Suprapubic skin (tissue), 4 donors: Measurements from ENCODE around the gene TEX261. TPM values are rescaled to one million over a fixed set of nuclear protein-coding genes. Genes with fewer than 3 reads are reported as not detected.
A peak's percentile ranks its signal among the peaks of the same experiment; 100 is the strongest.
"Not testable (repeated sequence)": the region's sequence is repeated elsewhere in the genome, so short reads cannot be mapped to it uniquely, and the experiment has no call there.

ENCODE experiments used
- DNase-seq, 2 donors: peaks; one replicate each; pipeline ENCODE4 v3.0.0-alpha.2; 2019; ENCODE audit warnings: low spot score in 2 of 2
- H3K27ac ChIP-seq: fragments of 200-600 bp; sonication (generic); one replicate; pipeline ENCODE4 v1.5.1; 2019
- H3K27me3 ChIP-seq: fragments of 200-600 bp; sonication (generic); one replicate; pipeline ENCODE4 v1.5.1; 2019
- H3K36me3 ChIP-seq: fragments of 200-600 bp; sonication (generic); one replicate; pipeline ENCODE4 v1.5.1; 2019
- H3K4me1 ChIP-seq: fragments of 200-600 bp; sonication (generic); one replicate; pipeline ENCODE4 v1.5.1; 2019
- H3K4me3 ChIP-seq: fragments of 200-600 bp; sonication (generic); one replicate; pipeline ENCODE4 v1.5.1; 2019; ENCODE audit warnings: mild to moderate bottlenecking
- H3K9me3 ChIP-seq: fragments of 200-600 bp; sonication (generic); one replicate; pipeline ENCODE4 v1.5.1; 2019
- CTCF ChIP-seq, 2 donors: fragments of 200-600 bp in 1 of 2; fragments of 450-650 bp in 1 of 2; sonication (generic) in 1 of 2; IDR thresholded peaks; one replicate each; pipeline ENCODE4 v1.5.1; 2016 to 2019; ENCODE audit warnings: antibody characterized with exemption in 2 of 2, mild to moderate bottlenecking in 1 of 2, moderate library complexity in 1 of 2
- EP300 ChIP-seq: sonication (generic); formaldehyde crosslinking; IDR thresholded peaks from one replicate; pipeline ENCODE4 v1.6.1; 2017; ENCODE audit warnings: antibody characterized with exemption
- POLR2A ChIP-seq, 2 donors: fragments of 450-650 bp; IDR thresholded peaks; one replicate each; pipeline ENCODE4 v1.6.1; 2017; ENCODE audit warnings: antibody characterized with exemption in 2 of 2, mild to moderate bottlenecking in 2 of 2, moderate library complexity in 2 of 2
- POLR2AphosphoS5 ChIP-seq, 3 donors: sonication (generic); formaldehyde crosslinking; IDR thresholded peaks; one replicate each; pipeline ENCODE4 v1.6.1; 2017; ENCODE audit warnings: antibody characterized with exemption in 3 of 3
- WGBS: methylation state at CpG from one replicate; pipeline ENCODE4 v1.1.5; 2018; 5-methylcytosine and 5-hydroxymethylcytosine counted together
- total RNA-seq, 4 donors: library from RNA; depleted of rRNA; stranded (reverse); fragments of >200 nt; gene quantifications; one replicate each; pipeline ENCODE4 v1.1.0, GENCODE V29; 2016

TEX261 gene
- total RNA-seq, 4 donors from 2014 or later: 19.7 to 31.0 (median 26.8) TPM

GRCh38 chr2:71001592-71001927 is 6.9 kb upstream of the TEX261 start:
- no peaks in the 10 kb centered on the region for H3K36me3 ChIP-seq
- H3K9me3 ChIP-seq: no peaks in the 10 kb centered on the region
- H3K4me1 ChIP-seq: peaks cover 7% of the 10 kb centered on the region
- no peak for TF ChIP-seq EP300
- no peak for TF ChIP-seq POLR2A (IDR thresholded peaks at IDR 0.05)
- TF ChIP-seq POLR2AphosphoS5 (IDR thresholded peaks at IDR 0.05): no peak
- no peak for TF ChIP-seq CTCF (IDR thresholded peaks at IDR 0.05)
- no peak for DNase-seq
- WGBS: 79% methylated on average over 5 of the region's 5 CpGs
- no peak overlapping the region for H3K27ac ChIP-seq
- H3K27me3 ChIP-seq: no peaks in the 10 kb centered on the region
- no peak overlapping the region for H3K4me3 ChIP-seq

- Histone ChIP-seq H3K4me1 (peaks cover 7% of the 10 kb centered on the region), H3K27ac (no peak overlapping the region), H3K36me3 (no peaks in the 10 kb centered on the region), H3K9me3 (no peaks in the 10 kb centered on the region), H3K27me3 (no peaks in the 10 kb centered on the region), H3K4me3 (peak overlapping the region; percentile 24)
- DNase-seq: peak in 1 of 2 donors; percentile 85
- 26% methylated on average over 21 of the region's 21 CpGs for WGBS
- TF ChIP-seq POLR2A (IDR thresholded peaks at IDR 0.05) (no peak), CTCF (IDR thresholded peaks at IDR 0.05) (peak; percentile 70 to 95), EP300 (no peak), POLR2AphosphoS5 (IDR thresholded peaks at IDR 0.05) (no peak)
Measured at GRCh38 chr2:71000780-71001591, 6.3 kb upstream of the TEX261 start.

GRCh38 chr2:70999931-71000330 is 5.3 kb upstream of the TEX261 start:
- H3K36me3 ChIP-seq, H3K4me3 ChIP-seq, H3K27me3 ChIP-seq, H3K9me3 ChIP-seq, H3K27ac ChIP-seq: not testable (repeated sequence)
- 95% methylated on average over 10 of the region's 10 CpGs for WGBS
- peak in 1 of 2 donors; percentile 28 for DNase-seq
- H3K4me1 ChIP-seq: peaks cover 12% of the 10 kb centered on the region

- peak in 1 of 2 donors; percentile 38 for DNase-seq
- no peak for TF ChIP-seq POLR2AphosphoS5 (IDR thresholded peaks at IDR 0.05)
- no peak for TF ChIP-seq EP300
- TF ChIP-seq POLR2A (IDR thresholded peaks at IDR 0.05): no peak
- Histone ChIP-seq H3K4me3 (no peak overlapping the region), H3K4me1 (peaks cover 12% of the 10 kb centered on the region), H3K27me3 (no peaks in the 10 kb centered on the region), H3K9me3 (no peaks in the 10 kb centered on the region), H3K36me3 (no peaks in the 10 kb centered on the region), H3K27ac (no peak overlapping the region)
- WGBS: 76% methylated on average over 2 of the region's 2 CpGs
Measured at GRCh38 chr2:70999362-70999761, 4.7 kb upstream of the TEX261 start.

GRCh38 chr2:70998885-70999284 is 4.2 kb upstream of the TEX261 start:
- H3K9me3 ChIP-seq, H3K27me3 ChIP-seq, H3K4me3 ChIP-seq, H3K36me3 ChIP-seq, DNase-seq, H3K27ac ChIP-seq: not testable (repeated sequence)
- peaks cover 15% of the 10 kb centered on the region for H3K4me1 ChIP-seq
- 85% methylated on average over 4 of the region's 4 CpGs for WGBS

GRCh38 chr2:70995426-70995729 is 705 bp upstream of the TEX261 start:
- Histone ChIP-seq H3K36me3 (peaks cover 16% of the 10 kb centered on the region), H3K27me3 (no peaks in the 10 kb centered on the region), H3K4me3 (peak overlapping the region; percentile 92), H3K4me1 (peaks cover 33% of the 10 kb centered on the region), H3K27ac (no peak overlapping the region), H3K9me3 (no peaks in the 10 kb centered on the region)
- under 1% methylated on average over 11 of the region's 11 CpGs for WGBS
- TF ChIP-seq CTCF (IDR thresholded peaks at IDR 0.05) (no peak), EP300 (no peak), POLR2AphosphoS5 (IDR thresholded peaks at IDR 0.05) (no peak), POLR2A (IDR thresholded peaks at IDR 0.05) (no peak)
- DNase-seq: peak in 1 of 2 donors; percentile 63
